ENCODE measurements around the gene SECISBP2.

GRCh38 chr9:89386797-89387196 lies 68.5 kb downstream of the SECISBP2 start:
- TF ChIP-seq, protein P1, sequence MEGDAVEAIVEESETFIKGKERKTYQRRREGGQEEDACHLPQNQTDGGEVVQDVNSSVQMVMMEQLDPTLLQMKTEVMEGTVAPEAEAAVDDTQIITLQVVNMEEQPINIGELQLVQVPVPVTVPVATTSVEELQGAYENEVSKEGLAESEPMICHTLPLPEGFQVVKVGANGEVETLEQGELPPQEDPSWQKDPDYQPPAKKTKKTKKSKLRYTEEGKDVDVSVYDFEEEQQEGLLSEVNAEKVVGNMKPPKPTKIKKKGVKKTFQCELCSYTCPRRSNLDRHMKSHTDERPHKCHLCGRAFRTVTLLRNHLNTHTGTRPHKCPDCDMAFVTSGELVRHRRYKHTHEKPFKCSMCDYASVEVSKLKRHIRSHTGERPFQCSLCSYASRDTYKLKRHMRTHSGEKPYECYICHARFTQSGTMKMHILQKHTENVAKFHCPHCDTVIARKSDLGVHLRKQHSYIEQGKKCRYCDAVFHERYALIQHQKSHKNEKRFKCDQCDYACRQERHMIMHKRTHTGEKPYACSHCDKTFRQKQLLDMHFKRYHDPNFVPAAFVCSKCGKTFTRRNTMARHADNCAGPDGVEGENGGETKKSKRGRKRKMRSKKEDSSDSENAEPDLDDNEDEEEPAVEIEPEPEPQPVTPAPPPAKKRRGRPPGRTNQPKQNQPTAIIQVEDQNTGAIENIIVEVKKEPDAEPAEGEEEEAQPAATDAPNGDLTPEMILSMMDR (IDR thresholded peaks at IDR 0.05): no peak
- TF ChIP-seq POLR2AphosphoS5 (IDR thresholded peaks at IDR 0.05) (no peak), POLR2A (IDR thresholded peaks at IDR 0.05) (no peak)
